ENCODE measurements around the gene MAP3K9.

DNA sequence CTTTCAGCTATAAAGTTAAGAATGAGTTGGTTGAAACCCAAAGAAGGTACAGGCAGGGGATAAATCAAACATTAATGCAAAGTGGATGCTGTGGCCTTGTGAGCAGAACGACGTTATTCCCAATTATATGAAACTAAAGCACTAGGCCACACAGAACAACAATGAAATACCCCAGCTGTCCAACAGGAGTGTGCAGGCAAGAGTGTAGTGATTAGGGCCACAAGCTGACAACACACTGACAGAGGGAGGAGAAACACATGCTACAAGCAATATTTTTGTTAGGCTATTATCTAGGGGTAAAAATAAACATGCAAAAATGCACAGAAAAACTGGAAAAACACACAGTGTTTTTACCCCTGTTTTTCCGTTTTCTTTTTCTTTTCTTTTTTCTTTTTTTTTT lies 15.0 kb downstream of the MAP3K9 start:
- no peak for TF ChIP-seq POLR2A (IDR thresholded peaks at IDR 0.05)
- TF ChIP-seq, protein P1, sequence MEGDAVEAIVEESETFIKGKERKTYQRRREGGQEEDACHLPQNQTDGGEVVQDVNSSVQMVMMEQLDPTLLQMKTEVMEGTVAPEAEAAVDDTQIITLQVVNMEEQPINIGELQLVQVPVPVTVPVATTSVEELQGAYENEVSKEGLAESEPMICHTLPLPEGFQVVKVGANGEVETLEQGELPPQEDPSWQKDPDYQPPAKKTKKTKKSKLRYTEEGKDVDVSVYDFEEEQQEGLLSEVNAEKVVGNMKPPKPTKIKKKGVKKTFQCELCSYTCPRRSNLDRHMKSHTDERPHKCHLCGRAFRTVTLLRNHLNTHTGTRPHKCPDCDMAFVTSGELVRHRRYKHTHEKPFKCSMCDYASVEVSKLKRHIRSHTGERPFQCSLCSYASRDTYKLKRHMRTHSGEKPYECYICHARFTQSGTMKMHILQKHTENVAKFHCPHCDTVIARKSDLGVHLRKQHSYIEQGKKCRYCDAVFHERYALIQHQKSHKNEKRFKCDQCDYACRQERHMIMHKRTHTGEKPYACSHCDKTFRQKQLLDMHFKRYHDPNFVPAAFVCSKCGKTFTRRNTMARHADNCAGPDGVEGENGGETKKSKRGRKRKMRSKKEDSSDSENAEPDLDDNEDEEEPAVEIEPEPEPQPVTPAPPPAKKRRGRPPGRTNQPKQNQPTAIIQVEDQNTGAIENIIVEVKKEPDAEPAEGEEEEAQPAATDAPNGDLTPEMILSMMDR (IDR thresholded peaks at IDR 0.05) = no peak
- TF ChIP-seq EP300 (IDR thresholded peaks at IDR 0.05; ENCODE audit: low read depth) = no peak
- TF ChIP-seq POLR2AphosphoS5 (IDR thresholded peaks at IDR 0.05) = no peak
